HG02759 (cell line): ENCODE data around the gene TOR2A.

Experiments used
- ATAC-seq: cut with Tn5 transposase; IDR thresholded peaks from one replicate; pipeline ENCODE4 v1.9.1; 2021; ENCODE audit warnings: mild to moderate bottlenecking, moderate library complexity; ENCODE audit not compliant: unreplicated experiment

Gene TOR2A

GRCh38 chr9:127721391-127721821 is 13.7 kb downstream of the TOR2A start:
- no peak for ATAC-seq

DNA sequence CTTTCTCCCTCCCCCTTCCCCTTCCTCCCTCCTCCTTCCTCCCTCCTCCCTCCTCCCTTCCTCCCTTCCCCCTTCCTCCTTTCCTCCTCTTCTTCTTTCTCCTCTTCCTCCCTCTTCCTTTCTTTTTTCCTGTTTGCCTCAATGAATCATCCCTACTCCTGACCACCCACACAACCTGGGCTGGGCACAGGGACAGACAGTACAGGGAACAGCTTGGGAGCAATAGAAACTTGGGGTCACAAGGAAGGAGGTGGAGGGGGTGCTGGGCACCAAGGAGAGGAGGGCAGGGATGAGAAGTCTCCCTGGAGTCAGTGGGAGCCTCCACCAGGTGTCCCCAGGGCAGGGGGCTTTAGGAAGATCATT is 14.2 kb downstream of the TOR2A start:
- ATAC-seq = no peak

- no peak for ATAC-seq
These were observed 14.8 kb downstream of the TOR2A start for GRCh38 chr9:127720031-127720864.

GRCh38 chr9:127717766-127718165 is 17.3 kb downstream of the TOR2A start:
- no peak for ATAC-seq

- no peak for ATAC-seq
These were observed 18.7 kb downstream of the TOR2A start for GRCh38 chr9:127716412-127716811.

DNA sequence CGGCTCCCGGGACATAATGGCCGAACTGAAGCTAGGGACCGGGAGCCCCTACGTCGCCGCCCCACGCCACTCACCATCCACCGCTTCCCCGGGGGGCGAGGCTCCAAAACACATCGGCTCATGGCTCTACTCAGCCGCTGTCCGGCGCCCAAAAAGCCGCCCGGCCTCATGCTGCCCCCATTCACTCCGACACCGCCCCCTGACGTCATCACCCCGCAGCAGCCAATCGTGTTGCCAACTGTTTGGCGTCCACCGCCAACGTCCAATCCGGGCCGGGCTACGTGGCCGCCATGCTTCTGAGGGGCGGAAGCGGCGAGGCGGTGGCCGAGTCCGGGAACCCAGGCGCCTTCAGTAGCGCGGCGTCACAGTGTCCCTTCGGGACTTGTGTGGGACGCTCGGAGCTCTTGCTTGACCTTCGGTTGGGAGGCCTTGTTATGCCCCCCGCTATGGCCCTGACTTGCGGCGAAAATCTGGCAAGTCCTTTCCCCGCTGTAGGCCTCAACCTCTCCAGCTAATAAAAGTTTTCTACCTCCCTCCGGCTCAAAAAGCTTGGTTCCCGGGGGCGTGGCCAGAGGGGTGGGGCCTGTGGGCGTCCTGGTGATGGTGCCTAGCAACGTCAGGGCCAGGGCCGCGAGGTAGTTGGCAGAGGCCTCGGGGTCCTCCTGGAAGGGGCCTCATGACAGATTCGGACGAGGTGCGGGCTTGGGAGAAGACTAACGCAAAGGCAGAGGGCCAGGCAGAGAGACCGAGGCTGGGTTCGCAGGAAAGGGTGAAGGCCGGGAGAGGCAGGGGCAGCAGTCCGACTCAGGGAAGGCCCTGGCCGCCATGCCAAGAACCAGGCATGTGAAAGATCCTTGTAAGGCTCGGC is 19.4 kb downstream of the TOR2A start, which contains the start of the genes PTRH1 and TTC16:
PTRH1 (minus strand) TSS at position 194 of the 868 bp plus-strand sequence; CDS start at position 170, 24 bp downstream.
TTC16 (plus strand) TSS at position 610 of the 868 bp plus-strand sequence; CDS start at position 677, 67 bp downstream.
- peak; percentile 96 for ATAC-seq

- no peak for ATAC-seq
These were observed 20.1 kb downstream of the TOR2A start for GRCh38 chr9:127714951-127715469.

DNA sequence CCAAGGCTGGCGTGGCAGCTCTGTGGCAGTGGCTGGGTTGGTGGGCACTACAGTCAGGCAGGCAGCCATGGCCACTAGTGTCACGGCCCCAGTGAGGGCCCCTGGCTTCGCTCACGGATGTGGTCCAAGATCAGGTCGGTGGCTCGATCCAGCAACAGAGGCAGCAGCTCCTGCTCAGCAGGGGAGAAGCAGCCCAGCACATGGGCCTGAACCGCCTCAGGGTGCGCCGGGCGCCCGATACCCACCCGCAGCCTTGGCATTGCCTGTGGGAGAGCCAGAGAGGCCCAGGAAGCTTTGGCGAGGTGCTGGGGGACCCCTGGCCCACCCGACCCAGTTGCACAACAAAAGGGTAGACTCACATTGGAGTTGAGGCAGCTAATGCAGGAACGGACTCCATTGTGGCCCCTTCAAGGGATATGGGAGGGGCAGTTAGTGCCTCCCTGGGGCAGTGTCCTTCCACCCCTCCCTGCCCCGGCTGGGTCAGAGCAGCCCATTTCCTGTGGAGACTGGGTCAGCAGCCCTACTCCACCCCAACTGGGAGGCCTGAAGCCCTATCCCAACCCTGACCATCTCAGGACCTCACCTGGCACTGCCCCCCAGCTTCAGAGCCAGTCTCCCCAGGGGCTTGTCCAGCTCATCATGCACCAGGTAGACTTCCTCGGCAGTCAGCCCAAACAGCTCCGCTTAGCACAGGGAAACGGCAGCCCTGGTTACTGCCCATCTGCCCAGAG is 20.9 kb downstream of the TOR2A start:
- no peak for ATAC-seq

DNA sequence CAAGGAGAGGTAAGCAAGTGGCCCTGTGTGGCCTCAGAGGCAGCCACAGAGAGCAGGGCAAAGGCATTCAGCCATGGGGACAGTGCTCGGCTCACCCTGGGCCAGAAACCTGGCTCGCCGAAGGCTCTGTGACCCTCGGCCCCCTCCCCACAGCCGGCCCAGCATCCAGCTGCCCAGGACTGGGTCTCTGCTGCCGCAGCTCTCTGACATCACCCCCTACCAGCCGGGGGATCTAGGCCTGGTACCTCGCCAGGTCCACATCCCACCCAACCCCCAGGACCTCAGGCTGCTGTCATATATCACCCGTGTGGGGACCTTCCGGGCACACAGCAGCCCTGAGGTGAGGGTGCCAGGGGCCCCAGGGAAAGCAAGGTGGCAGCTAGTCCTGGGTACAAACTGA is 22.2 kb downstream of the TOR2A start:
- ATAC-seq = no peak

DNA sequence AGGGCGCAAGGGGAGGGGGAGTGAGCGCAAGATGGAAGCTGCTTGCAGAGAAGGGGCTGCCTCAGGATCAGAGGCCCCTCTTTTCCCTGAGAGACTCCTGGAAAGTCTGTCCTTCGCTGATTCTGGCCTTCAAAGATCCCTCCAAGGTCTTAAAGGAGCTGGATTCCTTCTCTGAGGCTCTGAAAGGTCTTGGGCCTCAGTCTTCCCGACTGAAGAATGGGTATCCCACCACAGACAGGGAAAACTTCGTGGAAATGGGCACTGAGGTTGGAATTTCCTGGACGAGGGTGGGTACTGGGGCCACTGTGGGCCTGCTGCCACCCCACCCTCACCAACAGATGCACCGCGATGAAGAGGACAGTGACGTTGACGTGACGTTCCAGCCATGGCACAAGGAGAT is 22.7 kb downstream of the TOR2A start:
- ATAC-seq = no peak

DNA sequence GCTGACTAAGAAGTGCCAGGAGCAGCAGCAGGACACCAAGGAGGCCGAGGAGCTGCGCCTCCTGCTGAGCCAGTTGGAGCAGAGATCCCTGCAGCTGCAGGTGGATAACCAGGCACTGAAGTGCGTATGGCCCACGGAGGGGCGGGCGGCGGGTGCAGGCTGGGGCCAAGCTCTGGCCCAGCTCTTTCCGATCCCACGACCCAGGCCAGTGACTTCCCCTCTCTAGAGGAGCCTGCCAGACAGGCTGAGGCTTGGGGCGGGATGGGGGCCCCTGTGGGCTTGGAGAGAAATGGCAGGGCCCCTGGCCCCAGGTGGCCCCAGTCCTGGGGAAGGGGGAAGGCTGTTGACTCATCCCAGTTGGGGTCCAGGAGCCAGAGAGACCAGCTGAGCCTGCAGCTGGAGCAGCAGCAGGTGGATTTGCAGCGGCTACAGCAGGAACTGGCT is 23.2 kb downstream of the TOR2A start:
- ATAC-seq = no peak

DNA sequence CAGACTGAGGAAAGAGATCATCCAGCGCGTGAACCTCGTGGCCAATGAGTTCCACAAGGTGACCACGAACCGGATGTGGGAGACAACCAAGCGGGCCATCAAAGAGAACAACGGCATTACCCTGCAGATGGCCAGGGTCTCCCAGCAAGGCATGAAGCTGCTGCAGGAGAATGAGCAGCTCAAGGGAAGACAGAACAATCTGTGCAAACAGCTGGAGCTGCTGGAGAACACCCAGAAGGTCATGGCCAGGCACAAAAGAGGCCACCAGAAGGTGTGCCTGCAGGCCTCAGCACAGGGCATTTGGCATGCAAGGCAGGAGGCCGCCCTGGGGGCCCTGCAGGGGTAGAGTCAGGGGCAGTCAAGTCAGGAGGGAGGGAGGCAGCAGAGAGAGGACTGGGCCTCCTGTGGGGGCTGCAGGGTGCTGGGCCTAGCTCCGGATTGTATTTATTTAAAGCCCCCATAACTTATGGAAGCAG is 23.8 kb downstream of the TOR2A start:
- no peak for ATAC-seq

DNA sequence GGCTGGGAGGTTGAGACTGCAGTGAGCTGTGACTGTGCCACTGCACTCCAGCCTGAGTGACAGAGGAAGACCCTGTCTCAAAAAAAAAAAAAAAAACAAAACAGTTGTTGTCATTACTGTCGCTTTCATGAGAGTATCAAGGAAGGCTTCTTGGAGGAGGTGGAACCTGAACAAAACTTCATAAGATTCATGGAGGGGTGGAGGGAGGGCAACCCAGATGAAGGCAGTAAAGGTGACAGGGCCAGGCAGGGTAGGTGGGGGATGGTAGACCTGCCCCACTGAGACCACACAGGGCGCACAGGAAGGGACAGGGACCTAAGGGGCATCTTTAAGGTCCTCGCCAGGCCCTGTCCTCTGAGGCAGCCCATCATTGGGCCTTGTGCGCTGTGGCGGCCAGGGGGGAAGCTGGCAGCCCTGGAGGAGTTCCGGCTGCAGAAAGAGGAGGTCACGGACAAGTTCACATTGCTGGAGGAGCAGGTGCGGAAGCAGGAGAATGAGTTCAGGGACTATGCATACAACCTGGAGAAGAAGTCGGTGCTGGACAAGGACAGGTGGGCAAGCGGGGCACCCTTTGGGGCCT is 24.8 kb downstream of the TOR2A start:
- no peak for ATAC-seq

DNA sequence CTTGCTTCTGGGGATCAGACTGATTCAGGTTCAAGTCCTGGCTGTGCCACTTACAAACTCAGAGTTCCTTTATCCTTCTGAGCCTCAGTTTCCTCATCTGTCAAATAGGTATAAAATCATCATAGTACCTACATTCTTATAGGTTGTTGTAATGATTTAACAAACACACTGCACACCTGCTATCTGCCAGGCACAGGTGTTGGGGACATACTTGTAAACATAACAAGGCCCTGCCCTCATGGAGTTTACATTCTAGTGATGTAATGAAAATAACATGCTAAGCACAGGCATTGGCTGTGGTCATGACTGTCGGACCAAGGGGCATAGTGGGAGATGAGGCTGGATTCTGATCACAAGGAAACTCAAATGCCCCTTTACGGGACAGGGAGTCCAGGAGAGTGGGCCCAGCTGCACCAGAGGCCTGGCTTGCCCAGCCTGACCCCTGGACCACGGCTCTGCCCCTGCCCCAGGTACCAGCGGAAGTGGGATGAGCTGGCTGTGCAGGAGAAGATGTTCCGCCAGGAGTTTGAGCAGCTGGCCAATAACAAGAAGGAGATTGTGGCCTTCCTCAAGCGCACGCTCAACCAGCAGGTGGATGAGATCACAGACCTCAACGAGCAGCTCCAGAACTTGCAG is 26.0 kb downstream of the TOR2A start:
- ATAC-seq = no peak

- ATAC-seq = no peak
These were observed 27.3 kb downstream of the TOR2A start for GRCh38 chr9:127707766-127708165.

DNA sequence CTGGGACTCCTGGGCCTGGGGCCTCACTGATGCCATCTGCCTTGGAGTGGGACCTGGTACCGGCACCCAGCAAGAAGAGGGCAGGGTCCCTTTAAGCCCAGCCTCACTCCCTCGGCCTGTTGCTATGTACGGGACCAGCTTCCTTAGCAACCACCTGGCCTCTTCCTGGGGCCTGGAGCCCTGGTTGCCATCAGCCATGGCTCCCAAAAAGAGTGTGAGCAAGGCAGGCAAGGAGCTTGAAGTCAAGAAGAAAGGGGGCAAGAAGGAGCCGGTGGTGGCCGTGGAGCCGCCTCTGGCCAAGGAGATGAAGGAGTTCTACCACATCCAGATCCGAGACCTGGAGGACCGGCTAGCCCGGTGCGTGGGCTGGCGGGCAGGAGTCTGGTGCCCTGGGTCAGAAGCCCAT is 28.3 kb downstream of the TOR2A start, which contains the start of gene CFAP157:
CFAP157 (plus strand) TSS at position 153 of the 406 bp plus-strand sequence; CDS start at position 197, 44 bp downstream.
- no peak for ATAC-seq

GRCh38 chr9:127705577-127706379 is 29.3 kb downstream of the TOR2A start:
- ATAC-seq = no peak

- ATAC-seq = no peak
These were observed 31.7 kb downstream of the TOR2A start for GRCh38 chr9:127703289-127703946.
